ENCODE results near the gene PCED1B.

Gene PCED1B

DNA sequence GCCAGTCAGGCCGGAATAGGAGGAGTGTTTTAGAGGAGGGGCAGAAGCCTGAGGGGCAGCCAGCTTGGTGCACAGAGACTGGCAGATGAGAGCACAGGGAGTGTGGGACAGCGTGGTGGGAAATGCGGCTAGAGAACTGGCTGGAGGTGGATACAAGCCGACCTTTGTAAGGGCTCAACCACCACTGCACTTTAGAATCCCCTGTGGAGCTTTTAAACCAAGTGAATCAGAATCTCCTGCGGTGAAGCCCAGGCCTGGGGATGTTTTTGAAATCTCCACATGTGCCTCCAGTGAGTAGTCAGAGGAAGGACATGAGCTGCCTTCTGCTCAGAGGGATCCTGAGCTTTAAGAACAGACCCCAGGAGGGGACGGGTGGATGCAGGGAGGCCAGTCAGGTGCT is 10.9 kb upstream of the PCED1B start:
- DNase-seq: no peak

DNA sequence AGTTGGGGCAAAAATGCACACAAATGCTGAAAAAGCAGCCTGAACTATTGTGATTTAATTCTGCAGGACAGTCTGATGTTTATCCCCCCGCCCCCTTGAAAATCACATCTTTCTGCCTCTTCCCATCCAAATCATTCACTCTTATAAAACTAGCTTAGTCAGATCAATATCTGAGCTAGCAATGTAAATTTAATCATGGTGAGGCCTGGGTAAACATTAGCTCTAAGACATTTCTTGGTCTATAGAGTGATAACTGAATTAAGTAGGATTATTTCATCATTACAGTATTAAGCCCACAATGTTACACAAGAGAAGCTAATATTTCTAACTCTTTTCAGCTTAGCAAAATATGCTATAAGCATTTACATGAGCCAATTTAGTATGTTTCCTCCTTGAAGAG is 9.1 kb upstream of the PCED1B start:
- no peak for DNase-seq

DNA sequence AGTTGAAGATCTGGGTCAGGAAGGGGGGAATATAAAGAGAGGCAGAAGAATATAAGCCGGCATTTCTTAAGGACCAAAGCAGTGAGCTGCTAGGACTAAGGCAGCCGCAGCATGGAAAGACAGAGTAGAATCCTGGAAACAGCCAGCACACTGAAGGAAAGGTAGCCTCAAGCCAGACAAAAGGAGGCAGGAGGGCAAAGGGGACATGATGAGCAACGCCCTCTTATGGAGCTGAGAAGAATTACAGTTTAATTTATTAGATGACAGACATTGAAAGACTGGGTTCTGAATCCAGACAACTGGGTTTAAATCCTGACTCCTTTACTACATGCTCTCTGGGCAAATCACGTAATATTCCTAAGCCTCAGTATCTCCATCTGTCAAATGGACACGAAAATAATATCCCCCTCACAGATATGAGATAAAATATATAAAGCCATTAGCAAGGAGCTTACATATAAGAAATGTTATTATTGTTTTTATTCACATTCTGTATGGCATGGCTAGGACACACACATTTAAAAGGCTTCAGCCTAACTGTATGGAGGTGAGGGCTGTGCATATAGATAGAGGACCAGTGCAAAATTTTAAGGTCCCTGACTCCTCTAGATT is 8.1 kb upstream of the PCED1B start:
- no peak for DNase-seq

DNA sequence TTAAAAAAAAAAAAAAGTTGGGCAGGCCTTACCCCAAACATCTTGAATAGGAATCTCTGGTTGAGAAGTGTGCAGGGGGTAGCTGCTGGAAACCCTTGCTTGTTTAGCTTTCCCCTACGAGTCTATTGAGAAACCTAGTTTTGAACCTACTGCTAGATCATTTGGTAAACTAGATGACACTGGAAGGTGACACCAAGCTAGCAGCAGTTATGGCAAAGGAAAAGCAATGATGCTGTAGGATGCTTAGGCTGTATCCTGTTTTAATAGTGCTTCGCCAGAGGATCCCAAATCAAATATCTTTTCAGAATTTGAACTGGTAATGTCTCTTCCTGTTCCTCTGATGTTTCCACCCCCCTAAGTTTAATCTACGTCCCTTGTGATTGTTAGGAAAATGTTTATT is 5.5 kb upstream of the PCED1B start:
- DNase-seq: no peak

DNA sequence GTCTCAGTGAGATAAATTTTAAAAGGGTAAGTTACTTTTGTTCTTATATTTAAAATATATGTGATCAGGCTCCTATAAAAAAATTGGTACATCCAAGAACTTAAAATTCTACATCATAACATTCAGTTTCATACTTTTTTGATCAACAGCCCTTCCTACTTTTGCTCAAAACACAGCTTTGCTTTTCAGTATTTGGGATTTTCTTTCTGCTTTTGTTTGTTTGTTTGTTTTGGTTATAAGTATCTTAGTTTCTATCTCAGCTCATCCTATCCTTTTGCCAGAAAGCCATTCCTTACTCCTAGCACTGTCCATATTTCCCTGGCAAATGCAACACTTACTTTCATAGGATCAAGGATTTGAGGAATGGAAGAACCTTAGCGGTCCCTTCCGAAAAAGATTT is 4.7 kb upstream of the PCED1B start:
- DNase-seq: no peak

DNA sequence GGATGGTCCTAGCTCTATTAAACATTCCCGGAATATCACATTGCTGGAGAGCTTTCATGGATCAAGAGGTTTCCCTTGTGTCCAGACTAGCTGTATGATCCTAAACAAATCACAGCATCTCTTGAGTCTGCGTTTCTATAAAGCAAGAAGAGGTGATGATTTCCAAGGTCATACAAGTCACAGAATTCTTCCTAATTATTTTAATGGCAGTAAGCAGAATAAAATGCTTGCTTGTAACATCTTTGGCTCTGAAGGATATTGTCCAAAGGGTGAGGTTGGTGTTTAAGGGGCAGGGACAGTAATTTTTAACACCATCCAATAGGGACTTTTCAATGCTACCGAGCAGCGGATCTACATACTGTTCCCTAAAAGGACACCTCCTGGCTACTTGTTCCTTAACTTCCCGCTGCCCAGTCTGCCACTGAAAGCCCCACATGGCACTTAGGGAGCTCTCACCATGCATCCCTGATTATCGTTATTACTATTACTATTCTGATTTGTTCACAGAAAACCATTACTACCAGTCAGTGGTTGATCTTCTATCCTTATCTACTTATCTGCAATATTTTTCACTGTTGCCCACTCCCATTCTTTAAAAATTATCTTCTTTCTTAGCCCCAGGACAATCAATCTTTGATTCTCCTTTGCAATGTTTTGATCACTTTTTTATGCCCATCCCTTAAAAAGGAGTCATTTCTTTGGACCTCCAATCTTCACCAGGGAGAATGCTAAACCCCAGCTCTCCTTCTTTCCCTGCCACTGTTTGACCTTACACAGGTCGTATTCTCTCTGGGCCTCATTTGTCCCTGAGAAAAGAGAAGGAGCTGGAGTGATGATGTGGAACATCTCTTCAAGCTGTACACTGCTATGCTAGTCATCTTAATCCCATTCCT is 4.0 kb upstream of the PCED1B start:
- DNase-seq: no peak

DNA sequence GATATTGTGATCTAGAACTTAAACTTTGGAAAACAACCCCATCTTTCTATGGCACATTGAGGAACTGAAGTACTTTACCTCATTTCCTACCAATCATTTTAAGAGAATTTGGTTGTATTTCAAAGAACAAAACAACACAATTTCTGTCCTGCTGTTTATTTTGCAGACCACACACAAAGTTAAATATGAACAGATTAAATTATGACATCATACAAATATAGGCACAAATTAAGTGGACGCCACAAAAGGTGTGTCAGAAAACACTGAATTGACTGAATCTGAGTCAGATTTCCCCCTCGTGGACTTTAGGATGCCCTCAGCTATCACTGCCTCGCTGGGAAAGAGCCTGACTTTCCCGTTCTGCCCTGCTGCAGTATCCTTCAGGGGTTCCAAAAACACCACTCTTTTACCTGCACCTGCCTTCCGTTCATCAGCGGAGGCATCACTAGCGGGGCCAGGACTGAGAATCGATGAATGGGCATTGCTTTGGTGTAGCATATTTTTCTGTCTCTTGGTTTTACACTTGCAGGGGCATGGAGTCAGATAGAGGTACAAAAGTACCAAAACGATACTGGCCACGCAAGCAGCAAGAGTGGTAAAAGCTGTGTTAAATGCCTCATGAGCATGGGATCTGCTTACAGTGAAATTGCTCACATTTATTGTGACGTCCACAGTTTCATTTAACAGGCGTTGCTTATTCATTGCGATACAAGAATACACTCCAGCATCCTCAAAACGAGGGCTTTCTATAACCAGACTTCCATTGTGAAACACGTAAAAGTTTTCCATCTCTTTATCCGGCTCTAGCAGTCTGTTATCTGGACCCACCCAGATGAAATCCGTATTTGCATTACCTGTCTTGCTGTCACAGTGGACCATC is 2.0 kb upstream of the PCED1B start:
- no peak for DNase-seq

DNA sequence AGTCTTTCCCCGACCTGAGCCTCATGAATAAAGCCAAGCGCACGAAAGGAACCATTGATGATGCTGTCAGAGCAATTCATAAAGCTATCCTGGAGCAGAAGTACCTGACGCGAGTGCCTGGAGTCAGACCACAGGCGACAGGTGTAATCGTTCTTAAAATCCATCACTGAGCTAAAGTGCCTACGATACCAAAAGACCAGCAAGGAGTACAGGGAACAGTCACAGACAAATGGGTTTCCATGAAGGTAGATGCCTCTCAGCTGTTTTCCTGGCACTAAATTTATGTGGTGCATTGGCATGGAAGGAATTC is 1.4 kb upstream of the PCED1B start:
- DNase-seq: no peak

DNA sequence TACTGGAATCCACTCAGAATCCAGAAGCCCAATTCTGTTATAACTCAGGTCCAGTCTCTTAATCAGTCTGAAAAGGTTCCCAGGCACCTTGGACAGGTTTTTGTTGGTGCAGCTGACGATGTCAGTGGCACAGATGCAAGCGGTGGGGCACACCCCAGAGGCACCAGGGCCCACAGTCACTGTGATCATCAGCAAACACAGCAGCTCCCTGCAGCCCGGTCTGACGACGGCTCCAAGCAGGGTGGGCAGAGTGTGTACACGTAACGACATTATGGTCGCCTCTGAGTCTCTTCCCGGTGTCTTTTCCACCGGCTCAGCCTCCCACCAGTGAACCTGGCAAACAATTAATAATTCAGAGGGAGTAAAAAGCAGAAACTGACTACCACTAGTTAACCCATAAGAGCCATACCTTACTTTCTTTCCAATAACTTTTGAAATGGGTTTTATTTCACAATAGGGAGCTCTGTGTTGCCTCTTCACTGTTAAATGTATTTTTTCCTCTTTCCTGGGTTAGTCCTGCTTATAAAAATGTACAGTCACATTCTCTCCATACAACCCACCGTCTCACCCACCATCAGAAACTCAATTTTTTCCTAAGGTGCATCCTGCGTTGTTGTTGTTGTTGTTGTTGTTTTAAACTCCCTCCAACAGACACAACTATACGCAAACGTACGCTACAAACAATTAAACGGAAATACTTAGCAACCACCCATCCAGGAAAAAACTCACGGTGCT is 521 bp upstream of the PCED1B start:
- DNase-seq: no peak

DNA sequence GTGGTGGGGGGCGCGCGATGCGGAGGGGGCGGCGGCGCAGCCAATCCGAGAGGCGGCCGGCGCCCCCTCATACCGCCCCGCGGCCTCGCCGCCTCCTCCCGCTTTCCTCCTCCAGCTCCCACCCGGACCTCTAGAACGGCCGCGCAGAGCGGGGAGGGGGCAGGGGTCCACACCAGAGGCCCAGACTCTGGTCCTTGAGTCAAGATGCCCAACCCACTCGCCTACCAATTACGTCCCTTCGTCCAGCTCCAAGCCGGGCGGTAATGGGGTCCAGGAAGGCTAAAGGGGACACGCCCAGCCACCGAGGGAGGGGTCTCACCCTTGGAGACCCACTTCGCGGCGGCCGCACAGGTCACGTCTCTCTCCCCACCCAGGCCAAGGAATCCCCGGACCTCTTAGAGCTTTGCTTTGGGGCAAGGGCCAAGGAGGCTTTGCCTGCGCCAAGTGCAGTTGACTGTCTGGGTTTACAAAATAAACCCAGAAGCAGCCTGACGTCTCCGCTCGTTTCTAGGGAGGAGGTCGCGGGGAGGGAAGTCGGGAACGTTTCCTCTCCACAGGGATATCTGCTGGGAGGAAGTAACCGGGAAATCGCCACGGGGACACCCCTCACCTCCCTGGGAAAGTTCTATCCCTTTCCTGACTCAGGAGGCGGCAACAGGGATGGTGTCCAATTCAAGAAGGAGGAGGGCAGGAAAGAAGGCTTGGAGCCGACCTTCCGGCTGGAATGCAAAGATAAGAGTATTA is 732 bp downstream of the PCED1B start:
- DNase-seq: peak; percentile 70

DNA sequence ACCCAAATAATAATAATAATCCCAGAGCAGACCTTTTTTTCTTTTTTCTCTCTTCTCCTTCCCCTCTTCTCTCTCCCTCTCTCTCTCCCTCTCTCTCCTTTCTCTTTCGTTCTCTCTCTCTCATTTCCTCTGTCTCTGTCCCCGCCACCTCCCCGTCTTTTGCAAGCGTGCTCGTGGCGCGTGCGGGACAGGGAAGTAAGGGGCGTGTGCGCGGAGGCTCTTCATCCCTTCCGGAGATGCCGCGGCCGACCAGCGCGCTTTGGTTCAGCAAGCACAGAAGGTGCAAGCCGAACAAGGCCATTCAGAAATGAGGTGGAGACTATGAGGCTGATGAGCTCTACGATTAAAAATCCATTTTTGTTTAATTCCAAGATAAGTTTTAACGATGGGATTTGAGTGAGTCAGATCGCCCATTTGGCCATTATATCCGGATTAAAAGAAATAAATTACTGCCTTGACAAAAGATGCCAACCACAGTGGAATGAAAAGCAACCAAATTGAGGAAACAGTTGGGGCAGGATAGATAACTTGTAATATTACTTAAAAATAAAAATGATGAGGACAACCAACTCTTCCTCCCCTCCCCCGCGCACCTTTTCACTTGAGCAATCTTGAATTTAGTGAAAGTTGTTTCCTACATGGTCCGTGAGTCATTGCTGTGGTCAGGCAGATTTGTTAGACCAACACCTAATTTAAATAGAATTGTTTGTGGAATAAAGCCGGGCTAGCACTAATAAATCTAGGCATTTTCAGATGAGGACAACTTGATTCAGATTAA is 1.5 kb downstream of the PCED1B start:
- no peak for DNase-seq

DNA sequence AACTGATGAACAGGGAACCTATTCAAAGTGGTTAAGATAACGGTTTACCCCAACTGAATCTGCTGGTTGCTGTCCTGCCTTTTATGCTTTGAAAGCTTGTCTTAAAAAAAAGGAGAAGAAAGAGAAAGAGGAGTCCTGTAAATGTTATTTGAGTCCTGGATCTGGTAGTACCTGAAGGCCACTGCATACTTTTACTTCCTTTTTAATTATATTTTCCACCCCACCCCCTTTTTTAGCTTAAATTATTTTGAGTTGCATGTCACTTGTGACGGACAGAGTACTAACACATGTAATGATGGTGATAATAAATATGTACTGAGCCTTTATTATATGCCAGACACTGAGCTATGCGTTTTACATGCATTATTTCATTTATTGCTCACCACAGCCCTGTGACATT is 2.9 kb downstream of the PCED1B start:
- no peak for DNase-seq

DNA sequence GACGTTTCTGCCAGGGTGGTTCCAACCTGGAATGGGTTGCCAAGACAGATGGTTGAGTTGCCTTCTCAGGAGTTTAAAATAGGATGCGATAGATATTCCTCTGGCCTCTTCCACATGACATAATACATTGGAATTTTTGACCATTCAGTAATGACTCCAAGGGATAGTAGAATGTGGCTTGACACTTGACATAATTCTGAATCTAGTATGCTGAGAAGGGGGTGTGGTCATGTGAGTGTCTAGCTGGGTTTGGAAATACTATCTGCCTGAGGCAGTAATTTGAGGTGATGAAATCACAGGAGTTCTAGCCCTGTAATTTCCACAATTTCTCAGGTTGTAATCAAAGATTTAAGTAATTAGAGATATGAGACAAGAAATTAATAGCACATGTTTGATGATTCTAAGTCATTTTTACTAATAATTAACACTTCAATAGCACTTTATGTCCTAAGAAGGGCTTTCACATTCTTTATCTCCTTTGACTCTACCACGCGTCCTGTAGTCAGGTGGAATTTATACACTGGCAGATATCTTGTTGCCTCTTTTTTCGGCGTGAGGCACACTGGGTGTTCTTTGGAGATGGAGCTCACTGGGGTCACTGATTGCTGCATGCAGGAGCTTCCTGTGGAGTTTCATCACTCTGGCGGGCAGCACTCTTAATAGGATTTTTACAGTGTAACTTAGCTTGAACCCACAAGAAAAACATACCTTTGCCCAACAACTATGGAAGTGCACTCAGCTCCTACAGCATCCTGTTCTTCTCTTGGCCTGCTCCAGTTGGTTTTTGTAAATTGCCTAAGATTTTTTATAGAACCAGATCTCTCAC is 3.6 kb downstream of the PCED1B start:
- no peak for DNase-seq

DNA sequence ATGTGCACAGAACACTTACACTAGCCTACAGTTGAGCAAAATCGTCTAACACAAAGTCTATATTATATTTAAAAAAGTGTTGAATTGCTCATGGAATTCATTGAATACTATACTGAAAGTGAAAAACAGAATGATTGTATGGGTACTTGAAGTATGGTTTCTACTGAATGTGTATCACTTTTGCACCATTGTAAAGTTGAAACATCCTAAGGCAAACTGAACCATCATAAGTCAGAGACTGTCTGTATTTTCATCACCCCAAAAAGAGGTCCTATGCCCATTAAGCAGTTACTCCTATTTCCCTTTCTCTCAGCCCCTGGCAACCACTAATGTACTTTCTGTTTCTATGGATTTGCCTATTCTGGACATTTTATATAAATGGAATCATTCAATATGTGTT is 4.8 kb downstream of the PCED1B start:
- DNase-seq: no peak

DNA sequence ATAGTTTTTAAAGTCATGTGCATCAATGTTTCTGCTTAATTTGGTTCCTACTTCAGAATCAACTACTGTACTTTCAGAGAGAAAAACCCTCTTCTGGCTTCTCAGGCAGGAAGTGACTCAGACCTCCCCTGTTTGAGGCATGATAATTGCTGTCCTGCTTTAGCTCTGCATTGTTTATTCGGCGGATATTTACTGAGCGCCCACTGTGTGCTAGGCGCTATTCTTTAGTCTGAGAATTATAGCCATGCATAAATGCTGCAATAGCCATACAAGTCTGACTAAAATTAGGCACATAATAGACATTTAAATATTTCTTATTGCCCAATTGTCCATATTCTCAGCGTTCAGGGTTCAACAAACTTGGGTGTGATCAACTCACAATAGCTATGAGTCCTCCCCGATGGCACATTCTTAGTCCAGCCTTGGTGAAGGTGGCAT is 6.4 kb downstream of the PCED1B start:
- no peak for DNase-seq

DNA sequence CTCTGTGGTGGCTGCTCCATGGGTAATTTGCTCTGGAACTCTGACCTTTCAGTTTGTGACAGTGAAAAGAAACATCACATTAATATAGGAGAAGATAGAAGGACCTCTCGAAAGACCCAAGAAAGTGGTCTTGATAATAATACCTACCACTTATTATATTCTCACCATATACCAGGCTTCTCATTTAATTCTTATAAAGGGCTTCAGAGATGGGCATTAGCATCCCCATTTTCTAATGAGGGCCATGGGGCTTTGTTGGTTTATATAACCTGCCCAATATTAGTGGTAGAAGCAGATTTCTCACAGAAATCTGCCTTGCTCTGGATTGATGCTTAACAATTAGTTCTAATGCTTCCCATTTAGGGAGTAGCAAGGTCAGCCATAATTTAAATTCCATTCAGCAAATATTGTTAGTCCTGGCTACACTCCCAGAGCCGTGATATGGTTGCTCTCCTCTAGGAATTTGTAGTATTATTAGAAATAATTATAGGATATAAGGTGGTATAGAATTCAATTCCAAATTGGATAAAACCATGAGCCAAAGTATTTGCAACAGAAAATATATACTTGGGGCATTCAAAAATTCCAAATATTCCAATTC is 7.8 kb downstream of the PCED1B start:
- no peak for DNase-seq

DNA sequence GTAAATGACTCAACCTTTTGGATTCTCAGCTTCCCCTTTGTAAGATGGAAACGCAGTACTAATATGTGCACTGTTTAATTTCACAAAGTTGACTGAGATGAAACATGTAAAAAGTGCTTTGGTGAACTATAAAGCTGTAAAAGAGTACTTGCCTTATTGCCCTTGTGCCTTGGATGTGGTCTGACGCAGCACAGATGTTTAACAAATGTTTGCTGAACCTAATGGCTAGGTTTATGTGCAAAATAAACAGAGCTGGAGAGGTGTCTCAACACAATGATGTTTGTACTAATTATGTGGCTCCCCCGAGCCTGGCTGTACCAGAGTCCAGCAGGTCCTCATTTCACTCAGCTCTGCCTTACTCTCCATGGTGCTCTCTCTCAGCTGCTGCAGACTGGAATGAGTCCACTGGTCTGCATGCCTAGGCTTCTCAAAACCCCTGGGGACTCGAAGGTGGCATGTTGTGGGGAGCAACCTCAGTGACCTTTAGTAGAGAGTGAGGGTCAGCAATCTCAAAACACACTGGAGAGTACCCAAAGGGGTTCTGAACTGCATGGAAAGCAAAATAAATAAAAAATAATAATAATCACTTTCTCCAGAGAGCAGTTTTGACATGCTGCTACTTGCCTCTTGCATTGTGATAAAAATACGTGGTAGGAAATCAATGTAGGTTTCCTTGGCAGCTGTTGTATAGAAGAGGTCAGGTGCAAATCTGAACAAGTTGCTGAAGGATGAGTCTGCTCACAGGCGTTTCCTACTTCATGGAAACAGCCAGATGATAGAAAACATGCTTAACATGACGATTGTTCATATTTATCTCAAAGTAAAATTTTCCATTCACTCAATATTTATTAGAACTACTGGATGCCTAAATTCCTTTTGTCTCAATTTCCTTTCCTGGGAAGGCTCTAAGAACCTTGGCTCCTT is 8.9 kb downstream of the PCED1B start:
- no peak for DNase-seq

DNA sequence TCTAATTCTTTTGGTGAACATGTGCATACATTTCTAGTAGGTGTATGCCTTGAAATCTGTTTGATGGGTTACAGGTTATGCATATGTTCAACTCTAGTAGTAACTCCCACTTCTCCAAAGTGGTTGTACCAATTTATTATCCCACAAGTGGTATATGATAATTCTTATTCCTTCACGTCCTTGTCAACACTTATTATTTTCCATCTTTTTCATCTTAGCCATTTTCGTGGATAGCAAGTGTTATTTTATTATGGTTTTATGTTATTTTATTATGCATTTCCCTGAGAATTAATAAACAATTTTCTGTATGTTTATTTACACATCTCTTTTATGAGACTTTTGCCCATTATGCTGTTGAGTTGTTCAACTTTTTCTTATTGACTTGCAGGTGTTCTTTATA is 11.6 kb downstream of the PCED1B start:
- DNase-seq: no peak

DNA sequence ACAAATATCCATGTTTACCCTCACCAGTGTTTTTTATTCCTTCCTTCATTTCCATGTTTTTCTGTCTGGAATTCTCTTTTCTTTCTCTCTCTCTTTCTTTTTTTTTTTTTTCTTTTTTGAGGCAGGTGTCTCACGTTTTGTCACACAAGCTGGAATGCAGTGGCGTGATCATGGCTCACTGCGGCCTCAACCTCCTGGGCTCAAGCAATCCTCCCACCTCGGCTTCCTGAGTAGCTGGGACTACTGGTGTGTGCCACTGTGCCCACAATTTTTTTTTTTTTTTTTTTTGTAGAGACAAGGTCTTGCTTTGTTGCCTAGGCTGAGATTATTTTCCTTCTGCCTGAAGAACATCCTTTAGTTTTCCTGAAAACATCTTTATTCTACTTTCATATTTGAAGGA is 15.4 kb downstream of the PCED1B start:
- no peak for DNase-seq

Data from femur (tissue), 1 donor.